LNCAP (cell line): ENCODE results near the gene ZNF624.

Experiments used
- CTCF ChIP-seq: fragments of 450-650 bp; IDR thresholded peaks from 2 replicates; pipeline ENCODE4 v1.5.1; 2017; ENCODE audit warnings: mild to moderate bottlenecking

ZNF624 gene

GRCh38 chr17:16589097-16589969 is 64.3 kb downstream of the ZNF624 start:
- peak; percentile 99 for TF ChIP-seq CTCF

GRCh38 chr17:16585796-16586195 is 67.9 kb downstream of the ZNF624 start:
- TF ChIP-seq CTCF: no peak

GRCh38 chr17:16584273-16584995 is 69.2 kb downstream of the ZNF624 start:
- peak; percentile 95 for TF ChIP-seq CTCF

- TF ChIP-seq CTCF: no peak
Observed at GRCh38 chr17:16583781-16584180, 69.9 kb downstream of the ZNF624 start.

- no peak for TF ChIP-seq CTCF
Observed at GRCh38 chr17:16573466-16573865, 80.2 kb downstream of the ZNF624 start.
